ENCODE measurements around the gene CDX1.

CDX1 gene

DNA sequence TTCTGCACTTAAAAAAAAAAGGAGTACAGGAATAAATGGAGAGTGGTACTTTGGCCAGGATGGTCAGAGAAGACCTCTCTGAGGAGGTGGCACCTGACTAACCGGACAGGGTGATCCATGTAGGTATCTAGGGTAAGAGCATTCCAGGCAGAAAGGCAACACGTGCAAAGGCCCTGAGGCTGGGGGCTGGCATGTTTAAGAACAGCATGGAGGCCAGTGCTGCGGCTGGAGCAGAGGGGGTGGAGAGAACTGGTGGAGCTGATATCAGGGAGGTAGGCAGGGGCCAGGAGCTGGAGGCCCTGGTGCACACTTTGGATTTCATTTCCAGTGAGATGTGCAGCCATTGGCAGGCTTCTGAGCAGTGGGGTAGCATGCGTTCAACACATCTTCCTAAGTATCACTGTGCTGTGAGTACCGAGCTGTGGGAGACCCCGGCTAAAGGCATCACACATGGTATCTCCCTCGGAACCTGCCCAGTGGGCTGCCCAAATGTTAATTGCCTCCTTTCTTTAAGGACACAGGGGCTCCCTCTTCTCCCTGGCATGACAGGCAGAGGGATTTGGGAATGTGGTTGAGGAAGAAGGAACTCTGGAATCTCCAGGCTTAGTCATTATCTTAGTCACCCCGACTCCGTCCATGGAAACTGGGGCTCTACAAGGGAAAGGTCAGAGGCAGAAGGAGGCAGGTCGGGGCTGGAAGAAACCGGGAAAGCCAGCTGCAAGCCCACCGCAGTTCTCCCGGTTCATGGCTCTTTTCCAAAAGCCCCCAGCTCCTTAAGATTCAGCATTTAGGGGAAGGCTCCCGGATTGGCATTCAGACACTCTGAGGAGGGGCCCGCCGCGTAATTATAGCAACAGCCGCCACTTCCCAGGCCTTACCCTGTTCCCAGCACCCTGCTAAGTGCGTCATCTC is 41.9 kb downstream of the CDX1 start:
- DNase-seq (ENCODE audit: low read depth): peak; percentile 66

DNA sequence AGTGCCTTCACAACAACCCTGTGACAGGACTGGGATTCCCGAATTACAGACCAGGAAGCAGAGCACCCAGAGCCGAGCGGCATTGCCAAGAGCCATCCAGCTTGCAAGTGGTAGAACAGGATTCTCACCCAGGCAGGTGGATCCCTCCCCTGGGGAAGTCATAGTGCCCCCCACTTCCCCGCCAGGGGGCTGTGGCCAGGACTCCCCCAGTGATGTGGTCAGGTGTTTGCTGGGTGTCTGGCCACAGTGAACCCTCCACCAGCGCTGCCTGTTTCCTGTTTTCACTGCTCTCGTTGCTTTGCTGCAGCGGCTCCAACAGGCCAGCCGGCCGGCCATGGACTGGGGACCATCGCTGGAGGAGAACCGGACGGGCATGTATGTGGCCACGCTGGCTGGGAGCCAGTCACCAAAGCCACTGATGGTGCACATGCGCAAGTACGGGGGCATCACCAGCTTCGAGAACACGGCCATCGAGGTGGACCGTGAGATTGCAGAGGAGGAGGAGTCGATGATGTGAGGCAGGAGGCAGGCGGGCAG is 42.6 kb downstream of the CDX1 start:
- DNase-seq (ENCODE audit: low read depth): peak; percentile 76

DNA sequence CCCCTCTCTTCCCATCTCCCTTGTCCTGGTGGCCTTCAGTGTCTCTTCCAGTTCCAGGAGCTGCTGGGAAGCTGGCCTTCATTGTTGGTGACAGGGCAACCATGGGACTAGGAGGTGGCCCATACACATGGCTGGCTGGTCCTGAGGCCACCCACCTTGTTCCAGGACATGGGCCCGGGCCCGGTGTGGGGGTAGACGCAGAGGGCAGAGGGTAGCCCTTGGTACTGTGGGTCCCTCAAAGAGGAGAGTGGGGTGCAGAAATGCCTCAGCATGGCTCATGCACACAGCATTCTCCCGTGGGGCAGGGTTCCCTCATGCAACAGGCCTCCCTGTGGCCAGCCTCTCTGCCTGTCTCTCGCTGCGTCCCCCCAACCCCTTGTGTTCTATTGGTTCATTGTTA is 44.1 kb downstream of the CDX1 start:
- DNase-seq (ENCODE audit: low read depth): no peak

GRCh38 chr5:150211156-150212030 is 44.8 kb downstream of the CDX1 start:
- DNase-seq (ENCODE audit: low read depth): no peak

GRCh38 chr5:150213530-150213929 is 47.0 kb downstream of the CDX1 start:
- no peak for DNase-seq (ENCODE audit: low read depth)

- DNase-seq (ENCODE audit: low read depth): no peak
Observed at GRCh38 chr5:150214289-150214688, 47.7 kb downstream of the CDX1 start.

DNA sequence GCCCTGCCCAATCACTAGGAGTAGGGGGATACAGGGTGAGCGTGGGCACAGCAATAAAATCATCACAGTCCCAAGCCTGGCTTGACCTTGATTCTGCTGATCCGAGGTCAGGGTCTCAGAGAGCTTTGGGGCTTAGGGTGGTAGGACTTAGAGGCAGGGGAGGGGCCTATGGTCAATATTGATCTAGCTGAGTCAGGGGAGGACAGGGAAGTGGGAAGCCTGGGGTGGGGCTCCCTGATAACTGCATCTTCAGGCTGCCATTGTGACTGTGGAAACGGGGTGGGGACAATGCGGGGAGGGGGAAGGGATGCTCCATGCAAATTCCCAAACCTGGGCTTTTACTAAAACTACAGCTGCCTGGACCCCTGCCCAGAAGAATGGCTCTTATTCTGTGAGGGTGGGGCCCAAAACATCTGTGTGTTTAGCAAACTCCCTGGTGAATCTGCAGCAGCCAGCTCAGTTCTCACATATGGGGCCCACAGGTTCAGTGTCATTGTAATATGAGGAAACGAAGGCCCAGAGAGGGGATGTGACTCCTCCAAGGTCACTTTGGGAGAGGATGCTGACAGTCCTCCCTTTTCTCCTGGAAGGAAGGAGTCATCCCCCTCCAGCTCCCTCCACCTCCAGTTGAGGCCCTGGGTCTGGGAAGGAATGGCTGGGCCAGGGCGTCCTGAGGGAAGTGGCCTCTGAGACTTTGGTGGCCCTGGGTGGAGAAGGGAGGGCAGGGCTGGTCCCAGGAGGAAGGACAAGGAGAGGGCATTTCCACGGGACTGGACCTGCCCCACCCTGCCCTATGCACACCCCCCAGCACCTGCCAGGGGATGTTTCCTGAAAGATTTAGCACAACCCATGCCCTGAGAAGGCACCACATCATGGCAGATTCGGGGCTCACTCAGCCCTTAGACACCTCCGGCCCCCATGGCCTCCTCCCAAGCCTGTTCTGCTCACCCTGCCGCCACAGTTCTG is 49.7 kb downstream of the CDX1 start:
- no peak for DNase-seq (ENCODE audit: low read depth)

DNA sequence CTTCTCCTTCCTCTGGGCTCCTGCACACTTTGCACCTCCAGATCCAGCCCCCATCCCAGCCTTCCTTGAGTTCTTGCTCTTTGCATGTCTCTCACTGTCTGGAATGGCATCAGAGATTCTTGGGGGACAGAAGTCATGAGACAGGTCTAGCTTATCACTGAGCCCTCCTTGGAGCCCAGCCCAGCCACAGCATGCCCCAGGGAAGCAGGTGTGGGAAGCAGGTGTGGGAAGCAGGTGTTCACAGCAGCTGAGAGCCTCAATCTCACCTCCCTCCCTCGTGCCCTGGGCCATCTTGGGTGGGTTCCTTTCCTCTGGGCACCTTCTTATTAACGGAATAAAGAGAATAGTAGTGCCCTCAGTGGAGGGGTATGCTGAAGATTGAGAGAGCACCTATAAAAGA is 50.5 kb downstream of the CDX1 start:
- DNase-seq (ENCODE audit: low read depth): no peak

- peak; percentile 72 for DNase-seq (ENCODE audit: low read depth)
Observed at GRCh38 chr5:150217873-150218692, 51.5 kb downstream of the CDX1 start.

DNA sequence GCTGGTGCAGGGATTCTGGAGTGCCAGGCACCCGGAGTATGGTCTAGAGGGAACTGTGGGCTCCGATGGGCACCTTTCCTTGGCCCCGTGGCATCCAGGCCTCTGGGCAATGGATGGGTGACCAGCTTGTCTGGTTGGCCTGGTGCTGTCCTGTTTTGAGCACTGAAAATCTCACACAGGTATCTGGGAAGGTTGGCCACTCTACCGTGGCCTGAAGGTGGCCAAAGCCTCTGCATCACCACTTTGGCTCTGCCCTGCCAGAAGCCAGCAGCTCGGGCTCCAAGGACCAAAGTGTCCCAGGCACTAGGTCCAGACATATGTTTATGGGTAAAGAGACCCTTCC is 52.1 kb downstream of the CDX1 start:
- no peak for DNase-seq (ENCODE audit: low read depth)

- no peak for DNase-seq (ENCODE audit: low read depth)
Observed at GRCh38 chr5:150219142-150219541, 52.6 kb downstream of the CDX1 start.

DNA sequence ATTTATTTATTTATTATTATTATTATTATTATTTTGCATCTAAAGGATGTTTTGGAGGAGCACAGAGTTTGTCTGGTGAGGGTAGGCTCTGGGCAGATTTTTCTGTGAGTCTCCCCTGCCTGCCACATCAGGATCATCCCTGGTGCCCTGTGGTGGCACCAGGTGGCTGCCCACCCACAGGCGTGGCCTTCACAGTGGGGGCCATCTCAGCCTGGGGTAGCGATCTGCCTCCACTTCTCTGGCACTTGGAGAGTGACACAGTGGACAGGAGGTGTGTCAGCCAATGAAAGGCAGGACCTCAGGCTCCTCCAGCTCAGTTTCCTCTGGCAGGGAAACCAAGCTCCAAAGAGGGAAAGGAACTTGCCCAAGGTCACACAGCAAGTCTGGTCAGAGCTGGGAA is 53.3 kb downstream of the CDX1 start:
- DNase-seq (ENCODE audit: low read depth): no peak

DNA sequence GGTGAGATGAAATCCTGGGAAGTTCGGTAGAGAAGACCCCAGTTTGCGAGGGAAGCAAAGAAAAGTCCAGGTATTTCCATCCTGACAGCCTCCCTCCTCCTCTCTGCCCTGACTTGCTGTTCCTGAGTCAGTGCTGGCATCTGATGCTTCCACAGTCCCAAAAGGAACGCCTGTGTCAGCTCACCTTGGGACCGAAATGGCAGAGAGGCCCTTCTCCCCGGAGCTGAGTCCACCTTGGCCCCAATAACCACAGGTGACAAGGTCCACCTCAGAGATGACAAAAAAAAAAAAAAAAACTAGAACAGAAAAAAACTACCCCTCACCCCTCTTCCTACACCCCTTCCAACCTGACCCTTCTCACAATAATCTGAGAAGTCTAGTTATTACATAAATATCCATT is 54.9 kb downstream of the CDX1 start:
- no peak for DNase-seq (ENCODE audit: low read depth)

- DNase-seq (ENCODE audit: low read depth): no peak
Observed at GRCh38 chr5:150222906-150223305, 56.3 kb downstream of the CDX1 start.

DNA sequence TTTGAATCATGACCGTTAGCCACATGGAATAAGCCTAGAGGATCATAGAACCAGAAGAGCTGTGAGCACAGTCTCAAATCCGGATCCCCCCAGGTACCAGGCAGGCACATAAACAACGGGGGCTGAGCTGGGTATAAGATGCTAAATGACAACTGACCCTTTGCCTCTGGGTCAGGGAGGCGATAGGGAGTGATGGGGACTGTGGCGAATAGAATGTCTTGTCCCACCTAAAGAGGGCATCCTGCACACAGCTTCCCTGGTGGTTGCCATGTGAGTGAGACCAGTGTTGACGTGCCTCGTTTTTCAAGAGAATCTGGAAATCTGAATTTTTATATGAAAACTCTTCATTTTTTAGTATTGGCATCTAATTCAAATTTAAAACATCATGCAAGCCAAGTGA is 56.9 kb downstream of the CDX1 start:
- DNase-seq (ENCODE audit: low read depth): no peak

- no peak for DNase-seq (ENCODE audit: low read depth)
Observed at GRCh38 chr5:150224483-150225027, 58.0 kb downstream of the CDX1 start.

DNA sequence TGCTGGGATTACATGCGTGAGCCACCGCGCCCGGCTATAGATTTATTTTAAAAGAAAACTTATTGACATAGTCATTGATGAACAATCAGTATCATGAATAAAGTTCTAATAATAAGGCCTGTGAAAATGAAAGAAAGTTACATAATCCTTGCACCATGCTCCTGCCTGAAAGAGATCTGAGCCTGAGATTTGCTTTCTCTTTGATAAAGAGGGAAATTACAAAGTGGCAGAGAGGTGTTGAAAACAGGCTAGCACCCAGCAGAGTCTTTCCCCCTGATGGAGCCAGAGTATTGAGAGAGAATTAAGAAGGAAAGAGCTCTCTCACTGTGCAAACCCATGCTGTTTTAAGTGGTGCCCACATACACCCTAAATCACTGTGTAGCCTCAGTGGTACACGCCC is 60.5 kb downstream of the CDX1 start:
- no peak for DNase-seq (ENCODE audit: low read depth)

DNA sequence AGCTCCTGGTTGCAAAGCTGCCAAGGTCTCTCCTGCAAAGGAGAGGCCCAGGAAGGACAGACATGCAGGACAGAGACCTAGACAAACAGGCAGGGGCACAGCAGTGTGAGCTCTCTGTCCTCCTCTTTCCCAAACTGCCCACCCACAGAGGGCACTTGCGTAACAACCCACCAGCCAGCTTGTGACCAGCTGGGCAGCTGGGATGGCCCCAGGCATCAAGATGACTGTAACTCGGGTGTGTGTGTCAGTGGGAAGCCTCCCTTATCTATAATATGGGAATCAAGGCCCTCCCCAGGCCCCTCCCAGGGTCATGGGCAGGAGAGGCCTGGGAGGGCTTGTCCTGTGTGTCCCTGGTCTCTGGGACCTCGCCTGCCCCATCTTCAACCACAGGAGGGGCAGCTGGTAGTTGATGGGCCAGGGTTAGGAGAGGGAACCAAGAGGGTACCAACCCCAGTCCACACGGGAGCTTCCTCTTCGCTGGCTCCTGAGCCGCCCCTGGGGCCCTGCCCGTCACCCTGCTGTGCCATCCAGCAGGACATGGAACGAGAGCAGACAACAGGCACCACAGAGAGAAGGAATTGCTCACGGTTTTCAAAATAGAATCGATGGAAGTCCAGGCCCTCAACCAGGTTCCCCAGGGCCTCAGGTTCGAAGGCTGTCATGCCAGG is 61.2 kb downstream of the CDX1 start:
- DNase-seq (ENCODE audit: low read depth): peak; percentile 31

GRCh38 chr5:150229571-150229970 is 63.0 kb downstream of the CDX1 start:
- no peak for DNase-seq (ENCODE audit: low read depth)

GRCh38 chr5:150230842-150231241 is 64.3 kb downstream of the CDX1 start:
- no peak for DNase-seq (ENCODE audit: low read depth)
